SU-DHL-6 (cell line): ENCODE measurements around the gene RANBP17.
"Not testable (repeated sequence)": the region's sequence is repeated elsewhere in the genome, so short reads cannot be mapped to it uniquely, and the experiment has no call there.

Experiments
- CTCF ChIP-seq: fragments of 200-600 bp; sonication (generic); IDR thresholded peaks from one replicate; pipeline ENCODE4 v1.5.1; 2017; ENCODE audit warnings: antibody characterized with exemption, mild to moderate bottlenecking, low read length, moderate library complexity; ENCODE audit not compliant: insufficient read depth, poor library complexity, severe bottlenecking
- EZH2phosphoT487 ChIP-seq: fragments of 200-600 bp; sonication (generic), shearing (Covaris generic); conservative IDR thresholded peaks from 2 replicates; pipeline ENCODE4 v1.6.1; 2018; ENCODE audit warnings: mild to moderate bottlenecking, antibody characterized with exemption, low read length, moderate library complexity, mixed read lengths

GRCh38 chr5:170922331-170922730, 60.5 kb downstream of the RANBP17 start:
- not testable (repeated sequence) for TF ChIP-seq CTCF, EZH2phosphoT487
